Stimulated activated CD8-positive, alpha-beta memory T cell treated with anti-CD3 and anti-CD28 coated beads, Interleukin-15, amount 100 ng/mL, for 1 hour (primary cell): ENCODE data around the gene LSS.
A peak's percentile ranks its signal among the peaks of the same experiment; 100 is the strongest.
"Not testable (repeated sequence)": the region's sequence is repeated elsewhere in the genome, so short reads cannot be mapped to it uniquely, and the experiment has no call there.

Source experiments
- DNase-seq: peaks from one replicate; pipeline ENCODE4 v3.0.0-alpha.2; 2020; ENCODE audit warnings: low read depth

The LSS gene

DNA sequence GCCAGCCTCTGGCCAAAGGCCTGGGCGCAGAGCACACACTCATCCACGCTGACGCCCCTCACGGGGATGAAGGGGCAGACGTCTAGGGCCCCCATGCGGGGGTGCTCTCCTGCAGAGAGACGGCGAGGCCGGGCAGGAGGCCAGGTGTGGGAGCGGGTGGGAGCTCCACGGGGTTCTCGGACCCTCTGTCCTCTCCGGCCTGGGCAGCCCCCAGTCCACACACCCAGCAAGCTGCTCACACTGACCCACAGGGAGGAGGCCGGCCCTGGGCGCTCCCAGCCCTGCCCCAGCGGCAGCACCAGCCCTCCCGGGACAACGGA is 75.7 kb downstream of the LSS start:
- no peak for DNase-seq

DNA sequence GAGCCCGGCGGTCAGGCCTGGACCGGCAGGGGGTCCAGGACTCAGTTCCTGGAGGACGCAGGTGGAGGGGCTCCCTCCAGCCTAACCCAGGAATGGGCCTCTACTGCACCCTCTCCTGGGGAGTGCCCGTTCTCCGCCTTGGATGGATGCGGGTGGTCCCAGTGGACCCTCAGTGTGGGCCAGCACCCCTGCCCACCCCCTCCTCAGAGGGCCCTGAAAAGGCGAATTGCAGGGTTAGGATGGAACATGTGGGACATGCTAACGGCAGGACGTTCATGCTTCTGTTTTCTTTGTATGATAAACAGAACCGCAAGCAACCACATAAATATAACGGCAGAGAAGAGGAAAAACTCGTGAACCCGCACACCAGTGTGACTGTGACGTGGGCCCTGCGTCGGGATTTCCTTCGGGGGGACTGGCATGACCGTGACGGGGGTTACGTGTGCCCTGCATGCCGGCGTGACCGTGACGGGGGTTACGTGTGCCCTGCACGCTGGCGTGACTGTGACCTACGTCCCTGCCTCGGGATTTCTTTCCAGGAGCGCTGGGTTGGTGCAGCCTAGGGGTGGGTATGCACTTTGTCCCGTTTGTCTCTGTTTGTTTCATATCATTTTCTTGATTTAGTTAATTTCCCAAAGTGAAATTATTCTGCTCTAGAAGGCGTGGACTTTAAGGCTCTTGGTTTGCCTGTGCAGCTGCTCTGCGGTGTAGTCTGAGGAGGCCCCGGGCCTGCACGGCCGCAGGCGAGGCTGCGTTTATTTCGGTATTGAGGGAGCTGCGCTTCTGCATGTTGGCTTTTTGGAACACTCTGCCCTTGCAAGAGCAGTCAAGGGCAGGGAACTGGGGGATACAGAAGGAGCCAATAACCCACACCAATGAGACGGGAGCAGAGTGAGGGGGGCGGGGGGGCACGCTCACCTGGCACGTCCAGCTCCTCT is 76.3 kb downstream of the LSS start:
- no peak for DNase-seq

DNA sequence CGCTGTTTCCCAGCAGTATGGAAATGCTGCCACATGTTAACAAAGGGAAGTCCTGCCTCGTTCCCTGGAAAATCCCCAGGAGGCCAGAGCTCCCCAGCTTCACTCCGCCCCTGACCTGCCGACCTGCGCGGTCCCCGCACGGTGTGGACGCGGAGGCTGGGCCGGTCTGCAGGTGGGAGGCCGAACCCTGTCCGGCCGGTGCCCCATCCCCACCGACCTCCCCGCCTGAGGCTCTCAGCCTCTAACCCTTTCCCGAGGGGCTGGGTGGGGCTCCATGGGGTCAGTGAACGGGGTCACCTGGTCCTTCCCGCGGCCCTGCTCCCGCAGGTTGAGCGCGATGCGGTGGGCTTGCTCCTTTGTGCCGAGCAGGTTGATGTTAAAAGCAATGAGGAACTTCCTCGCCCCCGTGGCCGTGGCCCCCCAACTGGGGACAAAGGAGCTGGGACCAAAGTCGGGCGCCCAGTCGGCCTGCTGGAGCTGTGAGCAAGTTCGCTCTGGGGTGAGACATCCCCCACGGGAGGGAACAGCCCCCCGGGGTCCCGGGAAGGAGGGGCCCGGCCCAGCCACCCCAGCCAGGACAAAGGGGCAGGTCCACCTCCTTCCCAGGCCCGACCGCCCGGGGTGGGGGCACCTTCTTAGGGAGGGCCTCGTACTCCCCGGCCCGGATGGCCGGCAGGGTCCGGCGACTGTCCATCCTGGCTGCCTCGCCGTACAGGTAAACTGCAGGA is 77.1 kb downstream of the LSS start:
- no peak for DNase-seq

DNA sequence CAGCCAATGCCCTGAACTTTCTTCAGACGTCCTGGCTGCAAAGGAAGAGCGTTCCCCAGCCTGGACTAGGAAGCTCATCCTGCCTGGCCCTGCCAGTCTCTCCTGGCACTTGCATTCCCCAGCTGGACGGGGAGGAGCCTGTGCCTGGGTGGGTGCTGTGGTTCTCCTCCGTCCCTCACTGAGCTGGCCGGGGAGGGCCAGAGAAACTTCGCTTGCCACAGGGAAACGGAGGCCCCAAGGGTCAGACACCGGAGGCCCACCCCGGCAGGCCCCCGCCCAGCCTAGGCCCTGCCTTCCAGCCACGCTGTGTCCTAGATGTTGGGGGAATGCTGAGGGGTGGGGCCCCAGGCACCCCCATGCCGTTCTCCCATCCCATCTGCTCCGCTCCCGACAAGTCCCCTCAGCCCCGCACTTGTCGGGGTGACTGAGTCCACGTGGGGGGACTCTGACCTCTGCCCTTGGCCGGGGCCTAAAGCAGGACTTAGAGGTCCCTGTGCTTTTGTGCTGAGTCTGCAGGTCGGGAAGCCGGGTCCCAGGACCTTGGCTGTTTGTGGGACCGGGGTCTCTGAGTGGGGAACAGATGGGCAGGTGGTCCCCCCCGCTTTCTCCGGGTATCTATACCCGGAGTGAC is 78.0 kb downstream of the LSS start:
- DNase-seq, result no peak

DNA sequence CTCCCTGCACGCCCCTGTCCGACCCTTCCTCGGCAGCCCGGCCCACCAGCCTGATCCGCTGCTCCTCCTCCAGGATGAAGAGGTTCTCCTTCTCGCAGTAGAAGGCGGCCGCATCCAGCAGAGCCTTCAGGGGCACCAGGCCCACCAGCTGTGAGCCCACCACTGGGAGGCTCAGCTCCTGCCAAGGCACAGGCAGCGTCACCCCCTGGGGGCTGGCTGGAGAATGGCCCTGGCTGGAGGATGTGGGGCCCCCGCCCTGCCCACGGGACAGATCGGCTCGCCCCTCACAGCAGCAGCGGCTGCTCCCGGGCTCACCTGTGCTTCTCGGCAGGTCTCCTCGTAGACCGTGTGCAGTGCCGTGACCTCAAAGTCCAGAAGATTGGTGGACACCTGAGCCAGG is 78.5 kb downstream of the LSS start:
- DNase-seq, result no peak

DNA sequence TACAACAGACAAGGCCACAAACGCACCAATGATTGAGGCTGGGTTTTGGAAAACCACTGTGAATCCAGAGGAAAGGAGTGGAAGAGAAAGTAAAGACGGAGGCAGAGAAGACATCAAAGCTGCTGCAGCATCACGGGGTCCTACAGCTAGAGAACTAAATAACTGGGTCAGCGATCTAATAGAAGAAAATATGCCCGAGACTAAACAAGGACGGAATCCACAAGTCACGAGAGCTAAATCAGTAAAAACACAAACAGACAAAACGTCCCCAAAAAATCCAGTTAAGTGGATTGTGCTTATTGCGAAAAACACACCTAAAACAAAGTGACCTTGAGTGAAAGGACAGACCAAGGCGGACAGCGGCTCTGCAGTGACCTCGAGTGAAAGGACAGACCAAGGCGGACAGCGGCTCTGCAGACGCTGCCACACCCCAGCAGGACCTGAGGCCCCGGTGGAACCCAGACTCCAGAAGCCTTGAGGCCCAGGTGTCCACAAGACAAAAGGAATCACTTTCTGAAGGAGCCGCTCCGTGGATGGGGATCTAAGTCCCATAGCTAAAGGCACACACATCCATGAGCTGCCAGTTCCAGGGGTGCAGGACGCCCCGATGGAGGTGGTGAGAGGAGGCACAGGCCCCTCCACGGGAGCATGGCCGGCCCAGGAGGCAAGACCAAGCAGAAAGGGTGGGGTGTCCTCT is 79.2 kb downstream of the LSS start:
- DNase-seq, result no peak

DNA sequence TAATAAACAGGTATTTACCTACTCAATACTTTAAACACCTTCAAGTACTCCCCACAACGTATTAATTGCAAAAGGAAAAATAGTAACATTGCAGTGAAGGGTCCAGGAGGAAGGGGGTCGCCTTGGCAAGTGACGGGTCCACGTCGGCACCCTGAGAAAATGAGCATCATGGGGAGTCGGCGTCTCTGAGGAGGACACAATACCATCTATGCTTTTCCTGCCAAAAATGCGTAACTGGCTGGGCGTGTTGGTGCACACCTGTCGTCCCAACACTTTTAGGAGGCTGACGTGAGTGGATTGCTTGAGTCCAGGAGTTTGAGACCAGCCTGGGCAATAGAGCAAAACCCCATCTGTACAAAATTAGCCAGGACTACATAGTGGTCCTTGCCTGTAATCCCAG is 80.5 kb downstream of the LSS start:
- DNase-seq, result no peak

DNA sequence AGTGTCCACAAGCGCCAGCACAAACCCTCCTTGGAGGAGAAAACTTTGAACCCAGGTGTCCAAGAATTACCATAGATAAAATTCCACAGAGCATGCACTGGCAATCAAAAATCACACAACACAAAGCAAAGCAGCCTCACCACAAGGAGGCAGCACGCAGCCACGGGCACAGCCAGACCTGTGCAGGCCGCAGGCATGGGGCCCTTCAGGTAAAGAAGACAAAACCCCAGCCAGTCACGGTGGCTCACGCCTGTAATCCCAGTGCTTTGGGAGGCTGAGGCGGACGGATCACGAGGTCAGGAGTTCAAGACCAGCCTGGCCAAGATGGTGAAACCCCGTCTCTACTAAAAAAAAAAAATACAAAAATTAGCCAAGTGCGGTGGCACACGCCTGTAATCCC is 81.1 kb downstream of the LSS start:
- DNase-seq, result peak; percentile 16

DNA sequence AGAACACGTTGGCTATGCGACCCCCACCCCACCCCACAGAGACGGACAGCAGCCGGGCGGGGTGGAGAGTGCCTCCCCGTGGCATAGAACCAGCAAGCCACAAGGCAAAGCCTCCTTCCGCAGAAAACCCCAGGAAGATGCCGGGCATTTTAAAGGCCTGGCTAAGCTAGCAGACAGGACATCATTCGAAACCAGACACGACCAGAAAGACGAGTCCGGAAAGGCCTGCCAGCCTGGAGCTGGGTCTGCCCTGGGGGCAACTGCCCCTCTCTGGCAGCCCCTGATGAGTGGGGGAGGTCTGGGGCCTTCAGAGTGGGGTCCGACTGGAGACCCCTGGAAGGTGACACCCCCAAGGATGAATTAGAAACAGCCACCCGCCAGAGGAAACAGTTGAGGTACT is 81.7 kb downstream of the LSS start:
- no peak for DNase-seq

DNA sequence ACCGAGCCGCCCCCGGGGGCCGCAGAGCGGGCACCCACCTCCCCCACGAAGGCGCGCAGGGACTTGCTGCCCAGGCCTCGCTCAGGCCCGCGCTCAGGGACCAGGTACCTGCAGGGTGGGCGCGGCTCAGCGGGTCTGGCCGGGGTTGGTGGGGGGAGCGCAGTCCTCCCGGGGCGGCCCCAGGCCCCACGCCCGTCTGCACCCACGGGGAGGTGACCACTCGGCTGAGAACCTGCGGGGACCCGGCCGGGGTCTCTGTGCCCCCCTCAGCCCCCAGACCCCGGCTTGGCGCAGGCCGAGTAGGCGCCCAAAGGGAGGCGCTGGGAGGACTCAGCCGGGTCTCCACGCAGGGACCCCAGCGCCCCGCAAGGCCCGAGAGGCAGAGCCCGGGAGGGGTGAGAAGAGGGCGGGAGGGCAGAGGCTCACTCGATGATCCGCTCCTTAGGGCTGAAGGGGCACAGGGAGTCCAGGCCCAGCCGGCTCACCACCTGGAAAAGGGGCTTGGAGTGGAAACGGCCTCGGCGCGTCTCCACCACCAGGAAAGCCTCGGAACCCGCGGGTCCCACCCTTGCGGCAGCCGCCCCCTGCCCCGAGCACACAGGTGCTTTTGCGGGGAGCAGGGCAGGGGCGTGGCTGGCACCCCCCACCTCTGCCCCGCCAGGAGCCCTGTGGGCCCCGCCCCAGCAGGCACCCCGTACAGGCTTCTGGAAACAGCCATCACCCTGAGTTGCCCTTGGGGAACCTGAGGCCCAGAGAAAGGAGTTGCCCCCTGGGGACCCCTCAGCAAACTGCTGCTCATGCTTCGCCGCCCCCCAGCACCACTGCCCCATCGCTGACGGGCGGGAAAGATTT is 82.5 kb downstream of the LSS start:
- DNase-seq, result no peak

DNA sequence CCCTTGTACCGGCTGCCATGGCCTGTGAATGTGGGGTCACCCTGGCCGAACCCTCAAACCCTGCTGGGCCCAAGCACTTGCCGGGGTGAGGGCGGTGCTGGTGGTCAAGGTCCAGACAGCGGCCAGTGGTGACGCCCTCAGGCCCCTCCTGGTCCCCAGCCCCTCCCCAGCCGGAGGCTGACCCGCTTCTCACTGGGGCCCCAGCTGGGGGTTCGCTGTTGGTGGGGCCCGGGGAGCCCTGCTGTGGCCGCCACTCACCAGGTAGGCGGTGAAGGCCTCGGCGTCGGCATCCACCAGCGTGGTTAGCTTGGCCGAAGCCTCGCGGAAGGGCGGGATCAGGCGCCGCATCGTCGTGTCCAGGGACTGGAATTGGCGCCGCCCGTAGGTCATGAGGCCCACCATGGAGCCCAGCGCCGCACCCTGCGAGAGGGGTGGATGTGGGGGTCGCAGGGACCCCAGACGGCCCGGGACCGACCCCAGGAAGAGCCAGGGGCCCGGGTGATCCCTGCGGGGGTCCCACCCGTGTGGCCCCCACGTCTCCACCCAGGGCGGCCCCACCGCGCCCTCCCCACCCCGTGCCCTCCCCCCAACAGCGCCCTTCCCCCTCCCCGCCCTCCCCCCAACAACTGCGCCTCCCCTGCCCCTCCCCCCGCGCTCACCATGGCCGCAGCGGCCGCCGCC is 83.3 kb downstream of the LSS start:
- no peak for DNase-seq

DNA sequence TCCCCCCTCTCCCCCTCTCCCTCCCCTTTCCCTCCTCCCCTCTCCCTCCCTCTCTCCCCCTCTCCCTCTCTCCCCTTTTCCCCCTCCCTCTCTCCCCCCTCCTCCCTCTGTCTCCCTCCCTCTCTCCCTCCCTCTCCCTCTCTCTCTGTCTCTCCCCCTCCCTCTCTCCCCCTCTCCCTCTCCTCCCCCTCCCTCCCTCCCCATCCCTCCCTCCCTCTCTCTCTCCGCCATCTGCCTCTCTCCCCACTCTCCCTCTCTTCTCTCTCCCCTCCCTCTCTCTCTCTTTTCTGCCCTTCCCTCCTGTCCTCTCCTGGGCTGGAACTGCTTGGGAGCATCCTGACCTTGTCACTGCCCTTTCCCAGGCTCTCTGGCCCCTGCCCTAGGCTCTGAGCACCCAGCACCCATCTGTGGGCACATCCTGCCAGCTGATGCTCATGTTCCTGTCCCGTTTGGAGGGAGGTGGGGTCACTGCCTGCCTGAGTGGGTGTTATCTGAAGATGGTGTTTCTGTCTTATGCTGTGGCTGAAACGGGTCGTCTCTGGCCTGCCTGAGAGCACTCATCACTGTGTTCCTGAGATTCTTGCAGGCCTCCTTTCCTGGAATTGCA is 84.0 kb downstream of the LSS start:
- DNase-seq, result no peak

DNA sequence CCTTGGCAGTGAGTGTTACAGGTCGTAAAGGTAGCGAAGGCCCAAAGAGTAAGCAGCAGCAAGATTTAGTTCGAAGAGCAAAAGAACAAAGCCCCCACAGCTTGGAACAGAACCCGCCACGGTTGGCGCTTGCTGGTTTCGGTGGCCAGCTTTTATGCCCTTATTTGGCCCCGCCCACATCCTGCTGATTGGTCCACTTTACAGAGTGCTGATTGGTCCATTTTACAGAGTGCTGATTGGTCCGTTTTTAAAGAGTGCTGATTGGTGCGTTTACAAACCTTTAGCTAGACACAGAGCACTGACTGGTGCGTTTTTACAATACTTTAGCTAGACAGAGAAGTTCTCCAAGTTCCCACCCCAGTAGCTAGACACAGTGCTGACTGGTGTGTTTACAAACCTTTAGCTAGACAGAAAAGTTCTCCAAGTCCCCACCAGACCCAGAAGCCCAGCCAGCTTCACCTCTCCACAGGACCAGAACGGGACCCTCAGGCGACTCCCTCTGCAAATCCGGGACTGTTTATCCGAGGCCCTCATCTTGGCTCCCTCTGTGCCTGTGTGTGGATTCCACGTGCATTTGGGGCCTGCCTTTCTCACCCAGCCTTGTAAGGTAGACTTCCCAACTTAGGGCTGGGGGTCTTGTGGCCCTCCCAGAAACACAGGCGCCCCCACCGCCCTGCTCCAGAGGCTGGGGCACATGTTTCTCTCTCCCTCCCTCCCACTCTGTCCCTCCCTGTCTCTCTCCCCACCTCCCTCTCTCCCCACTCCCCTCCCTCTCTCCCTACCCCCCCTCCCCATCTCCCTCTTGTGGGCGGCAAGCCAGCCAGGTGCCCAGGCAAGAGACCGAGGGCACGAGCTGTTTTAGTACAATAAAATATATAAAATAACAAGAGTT is 85.7 kb downstream of the LSS start:
- DNase-seq, result no peak

DNA sequence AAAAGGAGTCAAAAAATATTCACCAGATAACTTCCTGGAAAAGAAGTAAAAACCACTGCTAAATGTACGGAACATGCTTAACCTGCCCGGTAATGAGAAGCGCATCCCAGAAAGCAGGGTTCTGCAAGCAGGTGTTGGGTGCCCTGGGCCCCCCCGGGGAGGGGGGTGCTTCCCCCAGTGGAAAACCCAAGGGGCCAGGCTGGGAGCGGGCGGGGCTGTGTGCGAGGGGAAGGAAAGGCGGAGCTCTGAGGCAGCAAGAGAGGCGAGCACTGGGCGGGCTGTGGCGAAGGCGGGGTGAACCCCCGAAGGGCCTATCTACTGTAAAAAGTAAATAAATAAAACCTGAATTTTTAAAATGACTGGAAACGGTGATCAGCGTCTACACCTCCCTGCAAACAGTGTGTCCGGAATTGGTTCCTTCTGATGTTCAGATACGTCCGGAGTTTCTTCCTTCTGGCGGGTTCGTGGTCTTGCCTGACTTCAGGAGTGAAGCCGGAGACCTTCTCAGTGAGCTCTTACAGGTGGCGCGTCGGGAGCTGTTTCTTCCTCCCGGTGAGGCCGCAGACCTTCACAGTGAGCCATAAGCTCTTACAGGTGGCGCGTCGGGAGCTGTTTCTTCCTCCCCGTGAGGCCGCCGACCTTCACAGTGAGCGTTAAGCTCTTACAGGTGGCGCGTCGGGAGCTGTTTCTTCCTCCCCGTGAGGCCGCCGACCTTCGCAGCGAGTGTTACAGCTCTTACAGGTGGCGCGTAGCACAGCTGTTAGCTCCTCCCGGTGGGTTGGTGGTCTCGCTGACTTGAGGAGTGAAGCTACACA is 86.6 kb downstream of the LSS start:
- no peak for DNase-seq

DNA sequence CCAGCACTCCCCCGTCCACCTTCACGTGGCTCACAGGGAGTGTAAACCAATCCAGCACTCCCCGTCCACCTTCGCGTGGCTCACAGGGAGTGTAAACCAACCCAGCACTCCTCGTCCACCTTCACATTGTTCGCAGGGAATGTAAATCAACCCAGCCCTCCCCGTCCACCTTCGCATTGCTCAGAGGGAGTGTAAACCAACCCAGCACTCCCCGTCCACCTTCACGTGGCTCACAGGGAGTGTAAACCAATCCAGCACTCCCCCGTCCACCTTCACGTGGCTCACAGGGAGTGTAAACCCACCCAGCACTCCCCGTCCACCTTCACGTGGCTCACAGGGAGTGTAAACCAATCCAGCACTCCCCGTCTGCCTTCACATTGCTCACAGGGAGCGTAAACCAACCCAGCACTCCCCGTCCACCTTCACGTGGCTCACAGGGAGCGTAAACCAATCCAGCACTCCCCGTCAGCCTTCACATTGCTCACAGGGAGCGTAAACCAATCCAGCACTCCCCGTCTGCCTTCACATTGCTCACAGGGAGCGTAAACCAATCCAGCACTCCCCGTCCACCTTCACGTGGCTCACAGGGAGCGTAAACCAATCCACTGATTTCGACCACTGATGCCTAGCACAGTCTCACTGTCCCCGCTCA is 88.1 kb downstream of the LSS start:
- not testable (repeated sequence) for DNase-seq

DNA sequence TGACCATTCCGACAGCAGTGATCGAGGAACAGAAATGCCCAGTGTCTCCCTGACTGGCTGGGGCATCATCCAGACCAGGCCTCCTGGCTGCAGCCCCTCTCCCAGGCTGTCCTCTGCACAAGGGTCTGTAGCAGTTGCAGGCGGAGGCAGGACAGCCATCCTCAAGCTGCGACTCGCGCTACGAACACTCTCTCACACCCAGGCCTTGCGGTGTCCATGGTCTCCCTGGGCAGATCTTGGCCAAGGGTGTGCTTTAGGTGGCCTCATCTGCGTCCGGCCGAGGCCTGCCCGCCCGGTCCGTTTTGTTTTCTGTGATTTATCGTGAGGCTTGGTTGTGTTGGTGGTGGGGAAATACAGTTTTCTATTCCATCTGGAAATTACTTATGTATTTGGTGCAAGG is 88.9 kb downstream of the LSS start:
- no peak for DNase-seq

DNA sequence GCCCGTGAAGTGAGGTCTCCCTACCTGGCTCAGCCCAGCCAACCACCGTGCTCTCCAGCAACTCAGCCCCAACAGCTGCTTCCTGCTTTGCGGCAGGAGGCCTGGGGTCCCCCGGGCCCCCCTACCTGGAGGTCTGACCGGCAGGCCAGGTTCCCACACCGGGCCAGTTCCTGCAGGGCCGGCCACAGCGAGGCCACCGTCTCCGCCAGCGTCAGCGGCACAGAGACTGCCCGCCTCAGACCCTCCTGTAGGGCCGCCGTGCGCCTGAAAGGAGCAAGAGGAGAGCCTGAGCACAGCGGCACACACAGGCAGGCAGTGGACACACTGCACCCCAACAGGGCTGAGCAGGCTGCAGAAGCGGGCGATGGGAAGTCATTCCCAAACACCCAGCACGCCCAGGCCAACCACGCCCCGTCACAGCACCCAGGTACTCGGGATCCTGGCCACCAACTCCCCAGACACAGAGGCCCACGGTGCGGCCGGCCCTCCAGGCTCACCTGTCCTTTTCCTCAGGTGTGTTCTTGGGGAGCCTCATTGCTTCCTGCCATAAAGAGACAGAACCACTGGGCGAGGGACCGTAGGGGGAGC is 90.1 kb downstream of the LSS start:
- DNase-seq, result no peak
